OCI-LY7 (cell line): ENCODE measurements around the gene C2CD3.

Source experiments
- CTCF ChIP-seq: fragments of 200-600 bp; sonication (generic); conservative IDR thresholded peaks from 2 replicates; pipeline ENCODE4 v1.5.1; 2014; ENCODE audit warnings: mild to moderate bottlenecking, antibody characterized with exemption, low read length, moderate library complexity, mixed read lengths
- EZH2phosphoT487 ChIP-seq: fragments of 200-600 bp; sonication (generic); IDR thresholded peaks from 2 replicates; pipeline ENCODE4 v1.6.1; 2018; ENCODE audit warnings: low read depth, borderline replicate concordance, mild to moderate bottlenecking, mixed run types, antibody characterized with exemption, low read length, moderate library complexity, mixed read lengths

- no peak for TF ChIP-seq CTCF
- no peak for TF ChIP-seq EZH2phosphoT487
Measured at GRCh38 chr11:74203966-74204365, 33.2 kb upstream of the C2CD3 start.
